Kidney (tissue), 14 donors: ENCODE results near the gene RGS6. TPM values are rescaled to one million over a fixed set of nuclear protein-coding genes. Genes with fewer than 3 reads are reported as not detected.

ENCODE experiments used
- DNase-seq, 5 donors: peaks; one replicate each; pipeline ENCODE4 v3.0.0-alpha.2; 2013 to 2020
- FAIRE-seq: peaks from 2 replicates; lab custom pipeline; 2012; peaks lifted over from hg19 to GRCh38; lab: Jason Lieb, UNC
- H3K27ac ChIP-seq, 2 donors: one replicate each; pipeline ENCODE4 v1.7.0; 2013; ENCODE audit warnings: low read depth in 2 of 2, low read length in 2 of 2, inconsistent platforms in 1 of 2
- H3K27me3 ChIP-seq: one replicate; pipeline ENCODE4 v1.7.1; 2013; ENCODE audit warnings: low read length, inconsistent platforms; ENCODE audit not compliant: control insufficient read depth, insufficient read depth
- H3K36me3 ChIP-seq, 3 donors: one replicate each; pipeline versions ENCODE4 v1.7.0 to v1.7.1; 2013; ENCODE audit warnings: low read length in 3 of 3, control low read depth in 1 of 3, inconsistent platforms in 1 of 3; ENCODE audit not compliant: insufficient read depth in 3 of 3, control insufficient read depth in 2 of 3
- H3K4me1 ChIP-seq, 3 donors: one replicate each; pipeline versions ENCODE4 v1.7.0 to v1.7.1; 2013; ENCODE audit warnings: low read length in 3 of 3, inconsistent platforms in 1 of 3, low read depth in 1 of 3; ENCODE audit not compliant: control insufficient read depth in 2 of 3, insufficient read depth in 2 of 3
- H3K4me3 ChIP-seq, 3 donors: one replicate each; pipeline versions ENCODE4 v1.7.0 to v1.8.1; 2013; ENCODE audit warnings: low read length in 3 of 3, control low read depth in 1 of 3, inconsistent platforms in 1 of 3
- H3K9ac ChIP-seq, 3 donors: one replicate each; pipeline versions ENCODE4 v1.7.0 to v1.7.1; 2013; ENCODE audit warnings: low read length in 3 of 3, control low read depth in 1 of 3, inconsistent platforms in 1 of 3
- H3K9me3 ChIP-seq, 3 donors: one replicate each; pipeline versions ENCODE4 v1.7.0 to v1.7.1; 2013; ENCODE audit warnings: low read length in 3 of 3, control low read depth in 1 of 3, inconsistent platforms in 1 of 3; ENCODE audit not compliant: control insufficient read depth in 2 of 3, insufficient read depth in 1 of 3
- CTCF ChIP-seq: IDR thresholded peaks from 3 replicates; pipeline ENCODE4 v1.5.1; 2012; ENCODE audit warnings: mild to moderate bottlenecking, moderate library complexity, borderline replicate concordance; ENCODE audit not compliant: insufficient read depth; ENCODE audit errors: extremely low read depth
- intact Hi-C: fragments of 100-400 bp; cut with DNase I; formaldehyde crosslinking; loops from one replicate; pipeline ENCODE4 v1.11.1; 2022
- polyA plus RNA-seq: library from polyadenylated mRNA; stranded (reverse); fragments of 350-450 nt; fragmentation: Illumina TruSeq; extraction: RNeasy Lipid Tissue Mini Kit (QIAGEN cat#74804); gene quantifications from one replicate; pipeline ENCODE4 v1.2.3, GENCODE V29; 2014; ENCODE audit warnings: low read depth, low replicate concordance; ENCODE audit not compliant: insufficient read depth
- total RNA-seq: library from RNA; stranded (reverse); fragmentation: NEBNext Ultra II Directional; extraction: Animal tissue kit (Norgen Biotek cat#: 25700); gene quantifications from one replicate; pipeline ENCODE4 v1.2.1, GENCODE V29; 2021
- donor health status: control.
- donor health status: control.
- donor health status: control.
- donor health status: control.
- donor health status: control.
- donor health status: DM: yes; HTN: yes; CAD: no.
- donor health status: Normal renal cell carcinoma (clear cell type).

The RGS6 gene
- total and polyA plus RNA-seq, 2 donors from 2014 or later, result 1.1 to 1.4 TPM

GRCh38 chr14:72215080-72215479 is 282.9 kb downstream of the RGS6 start:
- intact Hi-C loops, result no loop called here
- no peaks in the 10 kb centered on the region for H3K27me3 ChIP-seq
- no peaks in the 10 kb centered on the region for H3K4me1 ChIP-seq
- no peak overlapping the region for H3K4me3 ChIP-seq
- no peaks in the 10 kb centered on the region for H3K9me3 ChIP-seq
- TF ChIP-seq CTCF, result no peak
- FAIRE-seq (no peak), DNase-seq (no peak)
- H3K27ac ChIP-seq, result no peak overlapping the region
- no peak overlapping the region for H3K9ac ChIP-seq
- H3K36me3 ChIP-seq, result no peaks in the 10 kb centered on the region

GRCh38 chr14:72217135-72217534 is 284.9 kb downstream of the RGS6 start:
- Histone ChIP-seq H3K4me1 (no peaks in the 10 kb centered on the region), H3K4me3 (no peak overlapping the region), H3K27me3 (no peaks in the 10 kb centered on the region), H3K36me3 (no peaks in the 10 kb centered on the region), H3K9ac (no peak overlapping the region), H3K9me3 (no peaks in the 10 kb centered on the region), H3K27ac (no peak overlapping the region)
- no peak for FAIRE-seq
- TF ChIP-seq CTCF, result no peak
- intact Hi-C loops, result no loop called here
- DNase-seq, result no peak

- DNase-seq (no peak), FAIRE-seq (no peak)
- H3K36me3 ChIP-seq, result no peaks in the 10 kb centered on the region
- no peak for TF ChIP-seq CTCF
- H3K27ac ChIP-seq, result no peak overlapping the region
- H3K9ac ChIP-seq, result no peak overlapping the region
- H3K27me3 ChIP-seq, result no peaks in the 10 kb centered on the region
- no peaks in the 10 kb centered on the region for H3K9me3 ChIP-seq
- intact Hi-C loops, result no loop called here
- H3K4me1 ChIP-seq, result no peaks in the 10 kb centered on the region
- no peak overlapping the region for H3K4me3 ChIP-seq
These were observed 289.8 kb downstream of the RGS6 start for GRCh38 chr14:72222046-72222445.

GRCh38 chr14:72236629-72237028 is 304.4 kb downstream of the RGS6 start:
- Histone ChIP-seq H3K4me3 (no peak overlapping the region), H3K27me3 (no peaks in the 10 kb centered on the region), H3K4me1 (no peaks in the 10 kb centered on the region), H3K27ac (no peak overlapping the region), H3K36me3 (no peaks in the 10 kb centered on the region), H3K9ac (no peak overlapping the region), H3K9me3 (no peaks in the 10 kb centered on the region)
- intact Hi-C loops, result no loop called here
- FAIRE-seq, result no peak
- peak in 1 of 5 donors; percentile 65 for DNase-seq
- TF ChIP-seq CTCF, result no peak
